ENCODE measurements around the gene SIGLEC14. TPM values are rescaled to one million over a fixed set of nuclear protein-coding genes. Genes with fewer than 3 reads are reported as not detected.

SIGLEC14 gene
- total and polyA plus RNA-seq, 7 experiments from 2014 or later, result 0.08 to 43.8 (median 1.2) TPM; not detected in 2

DNA sequence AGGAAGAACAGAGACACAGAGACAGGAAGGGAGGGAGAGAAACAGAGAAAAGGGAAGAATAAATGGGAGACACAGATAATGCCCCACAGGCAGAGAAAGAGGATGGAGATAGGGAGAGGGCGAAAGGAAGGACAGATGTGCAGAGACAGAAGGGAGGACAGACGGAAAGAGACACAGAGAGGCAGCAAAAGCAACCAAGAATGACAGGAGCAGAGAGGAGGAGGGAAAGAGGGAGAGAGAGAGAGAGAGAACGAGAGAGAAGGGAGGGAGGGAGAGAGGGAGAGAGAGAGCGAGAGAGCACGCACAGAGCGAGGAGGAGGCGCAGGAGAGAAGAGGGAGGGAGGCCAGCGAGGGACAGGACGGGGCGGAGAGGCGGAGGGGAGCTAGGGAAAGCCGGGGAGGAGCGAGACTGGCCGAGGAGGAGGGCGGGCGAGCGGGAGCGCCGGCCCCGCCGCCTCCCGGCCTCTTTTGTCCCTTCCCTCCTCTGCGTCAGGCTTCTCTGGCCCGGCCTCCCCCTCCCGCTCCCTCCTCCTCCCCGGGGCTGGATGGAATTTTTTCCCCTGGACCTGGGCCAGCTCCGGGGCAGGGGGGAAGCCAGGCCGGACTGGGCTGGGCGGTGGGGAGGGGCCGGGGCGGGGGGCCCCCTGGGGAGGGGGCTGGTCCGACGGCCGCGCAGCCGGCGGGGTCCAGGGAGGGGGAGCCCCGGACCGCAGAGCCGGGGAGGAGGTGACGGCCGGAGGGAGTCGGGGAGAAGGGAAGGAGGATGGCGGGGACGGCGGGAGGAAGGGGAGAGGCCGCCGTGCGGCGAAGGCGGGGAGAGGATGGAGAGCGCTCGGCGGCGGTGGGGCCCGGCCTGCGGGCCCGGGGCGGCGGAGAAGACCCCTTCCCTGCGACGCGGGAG is 42.3 kb upstream of the SIGLEC14 start:
- POLR2A ChIA-PET, result interaction anchor here (2.0 to 3.4 kb wide), 2 partner anchors 11 to 15 kb away, joined by 5 to 12 read pairs; no protein-coding TSS in a partner anchor

DNA sequence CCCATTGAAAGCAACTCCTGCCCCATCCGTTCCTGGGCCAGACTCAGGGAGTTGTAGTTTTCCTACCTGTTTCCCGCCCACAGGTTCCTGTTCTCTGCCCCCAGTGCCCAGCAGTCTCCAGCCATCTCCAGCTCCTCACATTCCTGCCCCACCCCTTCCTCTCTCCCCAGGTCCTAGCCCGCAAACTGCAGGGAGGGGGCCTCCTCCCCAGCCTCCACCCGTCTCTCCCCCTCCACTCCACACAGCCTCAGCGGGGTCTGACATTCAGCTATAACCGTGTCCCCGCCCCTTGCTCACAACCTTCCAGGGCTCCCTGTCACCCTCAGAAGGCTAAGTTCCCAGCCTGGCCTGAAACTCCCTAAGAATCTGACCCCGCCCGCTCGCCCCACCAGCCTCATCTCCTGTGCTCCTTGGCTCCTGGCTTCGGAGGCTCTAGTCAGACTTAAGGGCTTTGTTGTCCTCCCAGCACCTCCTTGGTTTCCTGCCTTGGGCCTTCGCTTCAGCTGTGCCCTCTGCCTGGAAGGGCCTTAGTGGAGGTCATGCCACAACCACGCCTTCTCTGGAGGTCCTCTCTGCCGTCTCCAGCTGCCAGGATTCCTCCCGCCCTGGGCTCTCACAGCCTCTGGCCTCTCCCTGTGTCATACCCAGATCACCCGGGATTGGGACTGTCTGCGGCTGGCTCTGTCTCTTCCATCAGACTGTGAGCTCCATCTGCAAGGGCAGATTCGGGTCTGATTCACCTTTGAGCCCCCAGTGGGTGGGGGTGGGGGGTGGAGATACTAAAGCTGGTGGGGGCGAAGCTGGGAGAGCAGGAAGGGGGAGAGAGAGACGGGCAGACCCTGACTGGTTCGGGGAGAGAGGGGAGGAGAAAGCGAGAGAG is 41.4 kb upstream of the SIGLEC14 start:
- peaks cover 0 to 8% (median 6%) of the 10 kb centered on the region in 5 donors for H3K36me3 Mint-ChIP-seq
- H3K27me3 Mint-ChIP-seq, result peaks cover 0 to 30% (median 5%) of the 10 kb centered on the region in 5 donors
- H3K27ac ChIP-seq (ENCODE audit: low read depth, low read length), result peak overlapping the region; percentile 93
- no peaks in the 10 kb centered on the region for H3K36me3 ChIP-seq (ENCODE audit: control insufficient read depth in 2 of 3, insufficient read depth in 3 of 3, low read length in 3 of 3)
- ChIA-PET CTCF (no interaction called here), POLR2A (interaction anchor here (2.0 to 3.4 kb wide), 2 partner anchors 10 to 16 kb away, joined by 5 to 12 read pairs; no protein-coding TSS in a partner anchor)
- no peaks in the 10 kb centered on the region for H3K27me3 ChIP-seq (ENCODE audit: control insufficient read depth in 2 of 2, insufficient read depth in 2 of 2, low read length in 2 of 2)
- ATAC-seq (no peak), DNase-seq (no peak)
- peaks cover 0 to 5% (median 0%) of the 10 kb centered on the region in 3 experiments for H3K9me3 ChIP-seq (ENCODE audit: control insufficient read depth in 2 of 3, low read length in 3 of 3)
- intact Hi-C loops (cut with micrococcal nuclease), result loop anchor here in 1 of 2 donors (5.0 kb wide), 1 partner anchor 96 kb away; no protein-coding TSS in a partner anchor
- H3K4me3 ChIP-seq (ENCODE audit: low read length), result no peak overlapping the region
- H3K27ac Mint-ChIP-seq, result peak overlapping the region; percentile 72 to 91 (median 81)
- peak overlapping the region; percentile 64 to 99 (median 90) for H3K4me3 Mint-ChIP-seq
- peaks cover 0 to 5% of the 10 kb centered on the region in 2 donors for H3K4me1 ChIP-seq (ENCODE audit: control insufficient read depth in 2 of 2, insufficient read depth in 2 of 2, low read length in 2 of 2)
- peaks cover 17 to 25% (median 19%) of the 10 kb centered on the region in 7 donors for H3K4me1 Mint-ChIP-seq
- peaks cover 0 to 25% (median 10%) of the 10 kb centered on the region in 11 donors for H3K9me3 Mint-ChIP-seq

More for the DNA sequence above, 42.3 kb upstream of the SIGLEC14 start:
- Mint-ChIP-seq H3K4me1 (peaks cover 17 to 27% (median 23%) of the 10 kb centered on the region in 7 donors), H3K4me3 (peak overlapping the region; percentile 86 to 99 (median 92)), H3K9me3 (peaks cover 0 to 24% (median 9%) of the 10 kb centered on the region in 11 donors), H3K36me3 (peaks cover 0 to 8% (median 6%) of the 10 kb centered on the region in 5 donors), H3K27ac (peak overlapping the region; percentile 48 to 91 (median 78)), H3K27me3 (peaks cover 0 to 27% (median 5%) of the 10 kb centered on the region in 5 donors)
- H3K36me3 ChIP-seq (ENCODE audit: control insufficient read depth in 2 of 3, insufficient read depth in 3 of 3, low read length in 3 of 3), result no peaks in the 10 kb centered on the region
- H3K4me3 ChIP-seq (ENCODE audit: low read length), result no peak overlapping the region
- no peaks in the 10 kb centered on the region for H3K27me3 ChIP-seq (ENCODE audit: control insufficient read depth in 2 of 2, insufficient read depth in 2 of 2, low read length in 2 of 2)
- H3K9me3 ChIP-seq (ENCODE audit: control insufficient read depth in 2 of 3, low read length in 3 of 3), result peaks cover 0 to 5% (median 0%) of the 10 kb centered on the region in 3 experiments
- peaks cover 0 to 5% of the 10 kb centered on the region in 2 donors for H3K4me1 ChIP-seq (ENCODE audit: control insufficient read depth in 2 of 2, insufficient read depth in 2 of 2, low read length in 2 of 2)
- DNase-seq (peak in 1 of 9 donors; percentile 37), ATAC-seq (no peak)
- CTCF ChIA-PET, result no interaction called here
- intact Hi-C loops (cut with micrococcal nuclease), result loop anchor here in 1 of 2 donors (5.0 kb wide), 1 partner anchor 97 kb away; no protein-coding TSS in a partner anchor
- peak overlapping the region; percentile 93 for H3K27ac ChIP-seq (ENCODE audit: low read depth, low read length)

DNA sequence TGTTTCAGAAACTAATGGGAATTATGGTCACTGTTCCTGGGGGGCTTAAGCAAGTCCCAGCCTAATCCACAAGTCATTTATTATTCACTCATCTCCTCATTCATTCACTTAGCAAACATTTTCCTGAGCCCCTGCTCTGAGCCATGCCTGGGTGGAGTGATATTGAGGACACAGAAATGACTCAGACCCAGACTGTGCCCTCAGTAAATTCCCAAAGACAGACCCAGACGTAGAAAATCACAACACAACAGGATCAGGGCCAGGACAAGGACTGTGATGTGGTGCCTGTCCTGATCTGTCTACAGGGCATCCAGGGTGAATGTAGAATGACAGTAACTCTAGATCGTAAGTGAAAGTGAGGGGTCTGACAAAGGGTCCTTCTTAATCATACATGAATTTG is 39.5 kb upstream of the SIGLEC14 start:
- Histone ChIP-seq H3K9me3 (ENCODE audit: control insufficient read depth in 2 of 3, low read length in 3 of 3) (peaks cover 0 to 5% (median 0%) of the 10 kb centered on the region in 3 experiments), H3K27ac (ENCODE audit: low read depth, low read length) (no peak overlapping the region), H3K4me1 (ENCODE audit: control insufficient read depth in 2 of 2, insufficient read depth in 2 of 2, low read length in 2 of 2) (peaks cover 0 to 3% of the 10 kb centered on the region in 2 donors), H3K4me3 (ENCODE audit: low read length) (no peak overlapping the region), H3K27me3 (ENCODE audit: control insufficient read depth in 2 of 2, insufficient read depth in 2 of 2, low read length in 2 of 2) (no peaks in the 10 kb centered on the region), H3K36me3 (ENCODE audit: control insufficient read depth in 2 of 3, insufficient read depth in 3 of 3, low read length in 3 of 3) (no peaks in the 10 kb centered on the region)
- peaks cover 0 to 25% (median 11%) of the 10 kb centered on the region in 11 donors for H3K9me3 Mint-ChIP-seq
- POLR2A ChIA-PET, result no interaction called here
- DNase-seq (no peak), ATAC-seq (no peak)
- H3K27ac Mint-ChIP-seq, result peak overlapping the region in 1 of 9 donors; percentile 46
- peaks cover 0 to 29% (median 5%) of the 10 kb centered on the region in 5 donors for H3K27me3 Mint-ChIP-seq
- H3K4me1 Mint-ChIP-seq, result peaks cover 9 to 19% (median 10%) of the 10 kb centered on the region in 7 donors
- CTCF ChIA-PET, result no interaction called here
- intact Hi-C loops (cut with micrococcal nuclease), result loop anchor here in 1 of 2 donors (5.0 kb wide), 1 partner anchor 94 kb away; no protein-coding TSS in a partner anchor
- no peak overlapping the region for H3K4me3 Mint-ChIP-seq
- H3K36me3 Mint-ChIP-seq, result peaks cover 0 to 8% (median 6%) of the 10 kb centered on the region in 5 donors

DNA sequence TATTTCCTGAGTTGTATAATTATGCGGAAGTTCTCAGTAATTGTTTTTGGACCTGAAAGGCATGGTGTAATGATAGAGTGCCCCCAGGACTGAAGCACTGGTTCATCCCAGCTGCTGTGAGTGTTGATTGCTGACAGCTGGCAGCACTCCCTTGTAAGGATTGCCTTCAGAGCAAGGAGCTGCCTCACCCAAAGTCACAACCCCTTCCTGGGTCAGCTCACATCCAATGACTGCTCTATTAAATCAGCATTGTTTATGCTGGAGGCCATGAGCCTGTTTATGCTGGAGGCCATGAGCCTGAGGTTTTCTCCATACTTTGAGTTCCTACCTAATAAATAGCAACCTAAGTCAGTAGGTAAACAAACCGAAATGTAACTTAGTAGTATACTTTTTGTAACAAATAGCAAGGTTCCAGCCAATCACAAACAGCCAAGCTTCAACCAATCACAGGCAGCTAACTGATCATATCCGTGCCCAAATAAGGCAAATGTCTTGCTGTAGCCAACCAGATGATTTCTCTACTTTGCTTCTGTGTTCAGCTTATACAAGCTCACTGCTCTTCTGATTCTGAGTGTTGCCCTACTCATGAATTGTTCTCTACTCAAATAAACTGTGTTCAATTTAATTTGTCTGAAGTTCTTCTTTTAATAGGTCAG is 34.8 kb upstream of the SIGLEC14 start:
- CTCF ChIA-PET, result interaction anchor here (0.5 to 1.2 kb wide), 2 partner anchors 24 to 243 kb away, joined by 3 to 5 read pairs; no protein-coding TSS in a partner anchor
- no peaks in the 10 kb centered on the region for H3K27me3 ChIP-seq (ENCODE audit: control insufficient read depth in 2 of 2, insufficient read depth in 2 of 2, low read length in 2 of 2)
- POLR2A ChIA-PET, result no interaction called here
- peaks cover 6 to 15% (median 8%) of the 10 kb centered on the region in 7 donors for H3K4me1 Mint-ChIP-seq
- peaks cover 0 to 6% (median 4%) of the 10 kb centered on the region in 5 donors for H3K27me3 Mint-ChIP-seq
- H3K9me3 Mint-ChIP-seq, result peaks cover 4 to 25% (median 13%) of the 10 kb centered on the region in 11 donors
- peaks cover 0 to 5% (median 0%) of the 10 kb centered on the region in 3 experiments for H3K9me3 ChIP-seq (ENCODE audit: control insufficient read depth in 2 of 3, low read length in 3 of 3)
- H3K36me3 Mint-ChIP-seq, result peaks cover 0 to 8% (median 3%) of the 10 kb centered on the region in 5 donors
- H3K4me1 ChIP-seq (ENCODE audit: control insufficient read depth in 2 of 2, insufficient read depth in 2 of 2, low read length in 2 of 2), result peaks cover 0 to 6% of the 10 kb centered on the region in 2 donors
- no peak overlapping the region for H3K27ac Mint-ChIP-seq
- no peaks in the 10 kb centered on the region for H3K36me3 ChIP-seq (ENCODE audit: control insufficient read depth in 2 of 3, insufficient read depth in 3 of 3, low read length in 3 of 3)
- no peak overlapping the region for H3K27ac ChIP-seq (ENCODE audit: low read depth, low read length)
- ATAC-seq, result no peak
- H3K4me3 ChIP-seq (ENCODE audit: low read length), result no peak overlapping the region
- DNase-seq, result no peak
- intact Hi-C loops (cut with micrococcal nuclease), result no loop called here
- H3K4me3 Mint-ChIP-seq, result no peak overlapping the region

DNA sequence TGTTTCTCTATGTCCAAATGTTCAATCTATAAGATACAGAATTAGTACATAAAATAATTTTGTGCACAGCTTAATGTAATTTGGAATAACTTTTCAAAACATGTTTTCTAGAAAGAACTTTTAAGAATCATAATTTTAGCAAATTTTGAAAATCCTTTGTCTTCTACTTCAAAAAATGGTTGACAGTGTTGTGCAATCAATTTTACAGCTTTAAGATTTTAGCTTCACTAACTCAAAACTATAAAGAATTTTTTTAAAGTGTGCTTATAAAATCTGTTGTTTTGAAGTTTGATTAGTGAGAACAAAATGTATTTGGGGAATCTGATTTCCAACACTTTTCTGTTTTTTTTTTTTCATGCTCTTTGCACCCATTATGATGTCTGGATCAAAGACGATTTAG is 33.8 kb upstream of the SIGLEC14 start:
- Histone ChIP-seq H3K27me3 (ENCODE audit: control insufficient read depth in 2 of 2, insufficient read depth in 2 of 2, low read length in 2 of 2) (no peaks in the 10 kb centered on the region), H3K27ac (ENCODE audit: low read depth, low read length) (no peak overlapping the region), H3K4me3 (ENCODE audit: low read length) (no peak overlapping the region), H3K36me3 (ENCODE audit: control insufficient read depth in 2 of 3, insufficient read depth in 3 of 3, low read length in 3 of 3) (no peaks in the 10 kb centered on the region), H3K4me1 (ENCODE audit: control insufficient read depth in 2 of 2, insufficient read depth in 2 of 2, low read length in 2 of 2) (peaks cover 0 to 6% of the 10 kb centered on the region in 2 donors), H3K9me3 (ENCODE audit: control insufficient read depth in 2 of 3, low read length in 3 of 3) (peaks cover 0 to under 1% (median 0%) of the 10 kb centered on the region in 3 experiments)
- Mint-ChIP-seq H3K27me3 (peaks cover 0 to 6% (median 2%) of the 10 kb centered on the region in 5 donors), H3K4me1 (peaks cover 6 to 17% (median 9%) of the 10 kb centered on the region in 7 donors), H3K4me3 (no peak overlapping the region), H3K36me3 (peaks cover 0 to 8% (median 3%) of the 10 kb centered on the region in 5 donors), H3K27ac (no peak overlapping the region), H3K9me3 (peaks cover 6 to 26% (median 10%) of the 10 kb centered on the region in 11 donors)
- DNase-seq (no peak), ATAC-seq (no peak)
- ChIA-PET POLR2A (no interaction called here), CTCF (no interaction called here)
- intact Hi-C loops (cut with micrococcal nuclease), result no loop called here

All from naive thymus-derived CD4-positive, alpha-beta T cell (primary cell).